VCaP (cell line): ENCODE measurements around the gene CTNNA2.

Experiments used
- H3K27ac ChIP-seq: fragments of 450-650 bp; 2 replicates; pipeline ENCODE4 v1.5.1; 2017
- CTCF ChIP-seq: fragments of 450-650 bp; conservative IDR thresholded peaks from 2 replicates; pipeline ENCODE4 v1.5.1; 2017; ENCODE audit warnings: mild to moderate bottlenecking, moderate library complexity

Gene CTNNA2

GRCh38 chr2:80591233-80591632, 1078.4 kb downstream of the CTNNA2 start:
- TF ChIP-seq CTCF, result no peak
- H3K27ac ChIP-seq, result no peak overlapping the region

GRCh38 chr2:80592106-80592505, 1079.3 kb downstream of the CTNNA2 start:
- H3K27ac ChIP-seq, result no peak overlapping the region
- no peak for TF ChIP-seq CTCF

GRCh38 chr2:80610108-80610507, 1097.3 kb downstream of the CTNNA2 start:
- no peak overlapping the region for H3K27ac ChIP-seq
- no peak for TF ChIP-seq CTCF

- no peak for TF ChIP-seq CTCF
Observed at GRCh38 chr2:80621656-80622055, 1108.8 kb downstream of the CTNNA2 start.

GRCh38 chr2:80624062-80624461, 1111.2 kb downstream of the CTNNA2 start:
- H3K27ac ChIP-seq, result no peak overlapping the region
- no peak for TF ChIP-seq CTCF

More at GRCh38 chr2:80621656-80622055, 1108.8 kb downstream of the CTNNA2 start:
- H3K27ac ChIP-seq, result no peak overlapping the region

- TF ChIP-seq CTCF, result no peak
- H3K27ac ChIP-seq, result no peak overlapping the region
Observed at GRCh38 chr2:80634590-80634989, 1121.7 kb downstream of the CTNNA2 start.

GRCh38 chr2:80638783-80639182, 1125.9 kb downstream of the CTNNA2 start:
- no peak for TF ChIP-seq CTCF
- no peak overlapping the region for H3K27ac ChIP-seq

GRCh38 chr2:80642465-80642864, 1129.6 kb downstream of the CTNNA2 start:
- TF ChIP-seq CTCF, result no peak
- H3K27ac ChIP-seq, result no peak overlapping the region
